Brain microvascular endothelial cell (primary cell): Measurements from ENCODE around the gene EXOC4.

Experiments
- DNase-seq: peaks from one replicate; pipeline ENCODE4 v3.0.0-alpha.2; 2020
- H3K27ac ChIP-seq: fragments of 250-450 bp; sonication (Bioruptor Pico); 2 replicates; pipeline ENCODE4 v1.5.1; 2020; ENCODE audit warnings: mild to moderate bottlenecking, moderate library complexity
- H3K27me3 ChIP-seq: fragments of 250-450 bp; sonication (Bioruptor Pico); replicated peaks from 2 replicates; pipeline ENCODE4 v1.5.1; 2020; ENCODE audit warnings: mild to moderate bottlenecking
- H3K36me3 ChIP-seq: fragments of 250-450 bp; sonication (Bioruptor Pico); replicated peaks from 2 replicates; pipeline ENCODE4 v1.5.1; 2020; ENCODE audit warnings: mild to moderate bottlenecking
- H3K4me3 ChIP-seq: 2 replicates; pipeline ENCODE4 v1.5.1; 2011; ENCODE audit warnings: low read depth, mild to moderate bottlenecking, control low read depth, low read length, moderate library complexity
- in situ Hi-C: cut with HindIII; loops from 2 replicates; pipeline ENCODE4 v1.10.0; 2017; ENCODE audit warnings: low sequenced_read_pairs, low pct_ligation_motif_present
- TF ChIP-seq, protein P1 (sequence below): IDR thresholded peaks from 2 replicates; pipeline ENCODE4 v1.5.1; 2011; ENCODE audit warnings: low read depth, mild to moderate bottlenecking, moderate library complexity, low read length, control low read depth, inconsistent platforms; ENCODE audit errors: missing control alignments

Gene EXOC4

DNA sequence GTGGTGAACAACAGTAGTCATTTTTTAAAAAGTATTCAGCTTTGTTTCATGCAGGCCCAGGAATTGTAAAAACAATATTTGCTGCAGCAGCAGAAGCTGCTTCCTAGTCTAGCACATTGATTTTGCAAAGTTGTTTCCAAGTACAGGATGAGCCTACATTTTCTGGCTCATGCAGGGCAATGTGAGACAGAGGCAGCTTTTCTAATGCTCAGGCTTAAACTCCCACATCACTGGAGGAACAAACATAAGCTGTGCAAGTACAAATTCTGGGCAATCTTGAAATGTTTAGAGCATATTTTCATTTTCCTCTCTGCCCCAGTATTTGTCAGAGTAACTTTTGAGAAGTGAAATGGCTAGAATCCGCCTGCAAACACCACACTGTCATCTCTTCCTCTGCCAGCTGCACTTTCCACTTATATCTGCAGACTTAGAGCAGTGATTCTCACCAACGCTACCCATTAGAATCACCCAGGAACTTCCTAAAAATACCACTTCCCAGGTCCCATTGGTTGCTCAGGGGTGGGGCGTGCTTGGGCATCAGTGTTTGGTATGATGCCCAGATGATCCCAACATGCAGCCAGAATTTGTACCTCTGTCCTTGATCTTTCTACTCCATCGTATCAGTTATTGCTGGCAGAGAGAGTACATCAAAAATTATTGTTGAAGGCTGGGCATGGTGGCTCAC lies 570.1 kb downstream of the EXOC4 start:
- DNase-seq = no peak
- Histone ChIP-seq H3K27ac (no peak overlapping the region), H3K4me3 (no peak overlapping the region), H3K36me3 (no peaks in the 10 kb centered on the region), H3K27me3 (no peaks in the 10 kb centered on the region)
- TF ChIP-seq, protein P1, sequence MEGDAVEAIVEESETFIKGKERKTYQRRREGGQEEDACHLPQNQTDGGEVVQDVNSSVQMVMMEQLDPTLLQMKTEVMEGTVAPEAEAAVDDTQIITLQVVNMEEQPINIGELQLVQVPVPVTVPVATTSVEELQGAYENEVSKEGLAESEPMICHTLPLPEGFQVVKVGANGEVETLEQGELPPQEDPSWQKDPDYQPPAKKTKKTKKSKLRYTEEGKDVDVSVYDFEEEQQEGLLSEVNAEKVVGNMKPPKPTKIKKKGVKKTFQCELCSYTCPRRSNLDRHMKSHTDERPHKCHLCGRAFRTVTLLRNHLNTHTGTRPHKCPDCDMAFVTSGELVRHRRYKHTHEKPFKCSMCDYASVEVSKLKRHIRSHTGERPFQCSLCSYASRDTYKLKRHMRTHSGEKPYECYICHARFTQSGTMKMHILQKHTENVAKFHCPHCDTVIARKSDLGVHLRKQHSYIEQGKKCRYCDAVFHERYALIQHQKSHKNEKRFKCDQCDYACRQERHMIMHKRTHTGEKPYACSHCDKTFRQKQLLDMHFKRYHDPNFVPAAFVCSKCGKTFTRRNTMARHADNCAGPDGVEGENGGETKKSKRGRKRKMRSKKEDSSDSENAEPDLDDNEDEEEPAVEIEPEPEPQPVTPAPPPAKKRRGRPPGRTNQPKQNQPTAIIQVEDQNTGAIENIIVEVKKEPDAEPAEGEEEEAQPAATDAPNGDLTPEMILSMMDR = no peak
- in situ Hi-C loops = no loop called here

DNA sequence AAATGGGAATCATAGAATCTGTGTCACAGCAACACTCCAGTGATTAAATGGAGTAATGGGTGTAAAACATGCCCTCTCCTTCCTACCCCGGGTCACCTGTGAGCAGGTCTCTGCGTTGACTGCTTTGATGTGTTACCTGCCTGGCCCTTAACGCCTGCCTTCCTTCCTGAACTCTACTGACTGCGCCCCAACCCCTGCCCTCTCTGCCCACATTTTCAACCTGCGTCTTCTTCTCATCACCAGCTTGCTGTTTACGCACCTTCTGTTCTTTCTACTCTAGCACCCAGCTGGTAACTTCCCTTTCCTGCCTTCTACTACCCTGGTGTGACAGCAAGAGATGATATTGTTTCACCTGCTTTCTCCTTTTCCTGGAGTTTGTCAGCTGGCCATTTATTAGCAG lies 571.3 kb downstream of the EXOC4 start:
- DNase-seq = no peak
- Histone ChIP-seq H3K36me3 (no peaks in the 10 kb centered on the region), H3K27ac (no peak overlapping the region), H3K4me3 (no peak overlapping the region), H3K27me3 (no peaks in the 10 kb centered on the region)
- in situ Hi-C loops = no loop called here
- TF ChIP-seq, protein P1 = no peak

DNA sequence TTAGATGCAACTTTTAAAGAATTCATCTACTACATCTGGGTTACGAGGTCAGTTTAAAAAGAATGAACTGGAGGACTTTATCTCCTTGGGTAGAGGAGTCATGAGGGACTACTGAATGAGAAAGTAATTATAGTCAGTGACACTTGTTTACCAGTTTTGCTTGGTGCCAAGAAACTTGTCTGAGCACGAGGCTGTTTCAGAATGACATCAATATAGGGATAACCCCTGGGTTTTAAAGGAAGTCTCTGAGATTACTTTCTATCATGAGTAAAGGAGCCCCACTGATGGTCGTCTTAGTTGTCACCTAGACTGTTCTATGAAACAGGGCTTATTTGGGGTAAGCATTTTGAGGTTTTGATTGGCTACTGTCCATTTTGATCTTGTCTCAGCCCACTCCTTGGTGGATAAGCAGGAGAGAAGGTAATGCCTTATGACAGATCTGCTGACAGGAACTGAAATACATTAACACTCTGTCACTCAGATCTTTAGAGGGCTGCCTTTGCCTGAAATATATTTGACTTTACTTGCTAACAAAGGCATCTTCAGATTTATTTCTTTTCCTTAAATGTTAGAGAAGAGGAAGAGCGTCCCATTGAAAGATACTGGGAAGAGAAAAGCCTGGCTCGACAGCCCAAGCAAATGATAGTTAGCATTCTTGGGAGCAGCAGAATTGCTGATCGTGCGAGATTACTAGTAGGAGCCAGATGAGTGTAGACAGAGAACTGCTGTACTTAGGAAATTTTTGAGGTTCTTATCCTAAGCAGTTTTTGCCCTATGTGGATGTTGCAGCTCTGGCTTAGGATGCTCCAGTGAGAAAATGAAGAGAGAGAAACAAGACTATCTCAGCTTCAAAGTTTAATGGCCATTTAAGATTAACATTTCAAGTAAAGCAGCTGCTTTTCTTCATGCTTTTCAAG lies 575.1 kb downstream of the EXOC4 start:
- TF ChIP-seq, protein P1 = no peak
- in situ Hi-C loops = no loop called here
- H3K4me3 ChIP-seq = no peak overlapping the region
- H3K27ac ChIP-seq = no peak overlapping the region
- no peaks in the 10 kb centered on the region for H3K36me3 ChIP-seq
- no peak for DNase-seq
- H3K27me3 ChIP-seq = no peaks in the 10 kb centered on the region

DNA sequence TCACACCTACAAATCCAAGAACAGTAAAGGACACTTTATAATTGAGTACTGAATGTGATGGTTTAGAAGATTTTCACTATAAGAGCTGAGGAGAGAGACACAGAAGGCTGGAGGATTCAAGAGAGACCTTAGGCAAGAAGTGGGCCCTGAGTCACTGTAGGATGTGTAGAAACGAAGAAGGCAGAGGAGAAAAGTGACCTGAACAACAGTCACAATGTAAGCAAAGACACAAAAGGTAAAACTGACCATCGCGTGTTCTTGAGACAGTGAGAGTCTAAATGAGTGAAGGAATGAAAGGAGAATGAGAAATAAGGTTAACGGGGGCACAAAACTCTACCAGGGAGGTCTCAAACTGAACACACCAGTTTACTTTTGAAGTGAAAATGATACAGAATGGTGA lies 576.0 kb downstream of the EXOC4 start:
- no peak overlapping the region for H3K4me3 ChIP-seq
- H3K36me3 ChIP-seq = no peaks in the 10 kb centered on the region
- in situ Hi-C loops = no loop called here
- DNase-seq = no peak
- TF ChIP-seq, protein P1 = no peak
- H3K27me3 ChIP-seq = no peaks in the 10 kb centered on the region
- H3K27ac ChIP-seq = no peak overlapping the region

DNA sequence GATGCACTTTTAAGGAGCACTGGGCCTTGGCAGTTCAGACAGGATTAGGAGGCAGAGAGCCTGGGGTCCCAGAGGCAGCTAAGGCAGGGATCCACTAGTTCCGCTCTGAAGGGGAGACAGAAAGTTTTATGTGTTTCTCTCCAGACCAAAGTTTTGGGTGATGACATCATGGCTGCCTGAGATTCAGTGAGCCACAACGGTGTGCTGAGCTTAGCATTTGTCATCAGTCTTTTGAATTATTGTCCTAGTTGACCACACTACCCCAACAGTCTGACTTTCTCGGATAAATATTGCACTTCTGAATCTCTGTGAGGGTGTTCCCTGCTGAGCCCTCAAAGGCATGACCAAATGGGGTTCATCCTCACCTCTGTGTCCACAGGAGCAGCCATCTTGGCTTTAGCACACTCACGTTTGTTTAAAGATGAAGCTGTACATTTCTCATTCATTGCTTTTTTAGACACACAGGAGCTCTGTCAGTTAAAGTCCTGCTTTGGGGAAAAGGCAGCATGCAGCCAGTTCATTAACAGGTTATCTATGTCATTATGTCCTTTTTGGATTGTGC lies 576.5 kb downstream of the EXOC4 start:
- DNase-seq = peak; percentile 13
- no peak overlapping the region for H3K27ac ChIP-seq
- no peaks in the 10 kb centered on the region for H3K27me3 ChIP-seq
- H3K36me3 ChIP-seq = no peaks in the 10 kb centered on the region
- TF ChIP-seq, protein P1 = no peak
- H3K4me3 ChIP-seq = no peak overlapping the region
- in situ Hi-C loops = no loop called here
